GM10847 (cell line): Measurements from ENCODE around the gene PTPRG.

Source experiments
- POLR2A ChIP-seq: IDR thresholded peaks from 2 replicates; pipeline ENCODE4 v1.6.1; 2011; ENCODE audit not compliant: insufficient read length; ENCODE audit errors: extremely low read depth

Gene PTPRG

GRCh38 chr3:61808999-61809398 is 247.6 kb downstream of the PTPRG start:
- TF ChIP-seq POLR2A = no peak

GRCh38 chr3:61809879-61810278 is 248.5 kb downstream of the PTPRG start:
- no peak for TF ChIP-seq POLR2A

- TF ChIP-seq POLR2A = no peak
Observed at GRCh38 chr3:61810953-61811497, 249.7 kb downstream of the PTPRG start.

- no peak for TF ChIP-seq POLR2A
Observed at GRCh38 chr3:61811652-61812051, 250.3 kb downstream of the PTPRG start.

- TF ChIP-seq POLR2A = no peak
Observed at GRCh38 chr3:61812085-61812484, 250.7 kb downstream of the PTPRG start.

GRCh38 chr3:61812517-61812916 is 251.1 kb downstream of the PTPRG start:
- TF ChIP-seq POLR2A = no peak

- no peak for TF ChIP-seq POLR2A
Observed at GRCh38 chr3:61813636-61814035, 252.3 kb downstream of the PTPRG start.

GRCh38 chr3:61814674-61815073 is 253.3 kb downstream of the PTPRG start:
- no peak for TF ChIP-seq POLR2A

- TF ChIP-seq POLR2A = no peak
Observed at GRCh38 chr3:61819861-61820260, 258.5 kb downstream of the PTPRG start.

GRCh38 chr3:61820306-61820992 is 259.1 kb downstream of the PTPRG start:
- TF ChIP-seq POLR2A = no peak

- TF ChIP-seq POLR2A = no peak
Observed at GRCh38 chr3:61821823-61822251, 260.5 kb downstream of the PTPRG start.

- no peak for TF ChIP-seq POLR2A
Observed at GRCh38 chr3:61822588-61822987, 261.2 kb downstream of the PTPRG start.

GRCh38 chr3:61824553-61825135 is 263.3 kb downstream of the PTPRG start:
- no peak for TF ChIP-seq POLR2A

- no peak for TF ChIP-seq POLR2A
Observed at GRCh38 chr3:61826161-61826560, 264.8 kb downstream of the PTPRG start.

- no peak for TF ChIP-seq POLR2A
Observed at GRCh38 chr3:61828184-61828874, 267.0 kb downstream of the PTPRG start.
